Activated naive CD8-positive, alpha-beta T cell treated with anti-CD3 and anti-CD28 coated beads for 36 hours (primary cell): ENCODE measurements around the gene SULT1C3. TPM values are rescaled to one million over a fixed set of nuclear protein-coding genes. Genes with fewer than 3 reads are reported as not detected.

Experiments used
- DNase-seq: peaks from one replicate; pipeline ENCODE4 v3.0.0; 2021
- H3K27ac Mint-ChIP-seq: one replicate; pipeline ENCODE4 v1.8.0; 2022; ENCODE audit warnings: mild to moderate bottlenecking, moderate library complexity, mixed read lengths
- H3K27me3 Mint-ChIP-seq: one replicate; pipeline ENCODE4 v1.8.0; 2022; ENCODE audit warnings: mild to moderate bottlenecking, mixed read lengths
- H3K36me3 Mint-ChIP-seq: one replicate; pipeline ENCODE4 v1.8.0; 2021; ENCODE audit warnings: mild to moderate bottlenecking, mixed read lengths
- H3K4me1 Mint-ChIP-seq: one replicate; pipeline ENCODE4 v1.8.0; 2021; ENCODE audit warnings: mixed read lengths
- H3K4me3 Mint-ChIP-seq: one replicate; pipeline ENCODE4 v1.8.0; 2022; ENCODE audit warnings: mild to moderate bottlenecking, moderate library complexity, mixed read lengths
- H3K9me3 Mint-ChIP-seq: one replicate; pipeline ENCODE4 v1.8.0; 2022; ENCODE audit warnings: mixed read lengths
- total RNA-seq, 2 experiments: library from RNA; stranded (reverse); gene quantifications; one replicate each; pipeline ENCODE4 v1.2.3, GENCODE V29; 2021

SULT1C3 gene
- total RNA-seq, 2 experiments from 2014 or later, result not detected

GRCh38 chr2:108309903-108310302 is 70.1 kb downstream of the SULT1C3 start:
- Mint-ChIP-seq H3K36me3 (no peaks in the 10 kb centered on the region), H3K4me1 (peaks cover 5% of the 10 kb centered on the region), H3K9me3 (no peaks in the 10 kb centered on the region), H3K4me3 (no peak overlapping the region), H3K27me3 (peaks cover 4% of the 10 kb centered on the region), H3K27ac (no peak overlapping the region)
- DNase-seq, result no peak

Other genes with a start within 250 kb of the SULT1C3 start
- gene SULT1C2, start 48.9 kb downstream of the SULT1C3 start, total RNA-seq, result not detected
- not detected for gene SULT1C4, start 138.0 kb downstream of the SULT1C3 start, total RNA-seq
- 10 to 100 TPM; 36.9 to 43.6 TPM for gene GCC2, start 209.2 kb downstream of the SULT1C3 start, total RNA-seq